BLaER1 (cell line): ENCODE measurements around the gene AKIRIN1.
"Not testable (repeated sequence)": the region's sequence is repeated elsewhere in the genome, so short reads cannot be mapped to it uniquely, and the experiment has no call there.

Source experiments
- H3K27ac ChIP-seq: shearing (Covaris generic); formaldehyde crosslinking; 2 replicates; pipeline ENCODE4 v1.8.1; 2022
- H3K27me3 ChIP-seq: shearing (Covaris generic); formaldehyde crosslinking; 2 replicates; pipeline ENCODE4 v1.8.1; 2022
- H3K36me3 ChIP-seq: shearing (Covaris generic); formaldehyde crosslinking; 2 replicates; pipeline ENCODE4 v1.8.1; 2022
- H3K4me1 ChIP-seq: shearing (Covaris generic); formaldehyde crosslinking; 2 replicates; pipeline ENCODE4 v1.8.1; 2022
- H3K4me2 ChIP-seq: shearing (Covaris generic); formaldehyde crosslinking; 2 replicates; pipeline ENCODE4 v1.8.1; 2022
- H3K4me3 ChIP-seq: shearing (Covaris generic); formaldehyde crosslinking; 2 replicates; pipeline ENCODE4 v1.8.1; 2022
- H3K9ac ChIP-seq: shearing (Covaris generic); formaldehyde crosslinking; 2 replicates; pipeline ENCODE4 v1.8.1; 2022
- H3K9me3 ChIP-seq: shearing (Covaris generic); formaldehyde crosslinking; 2 replicates; pipeline ENCODE4 v1.8.1; 2022
- H4K20me1 ChIP-seq: shearing (Covaris generic); formaldehyde crosslinking; 2 replicates; pipeline ENCODE4 v1.8.1; 2022
- Cebpa-rat ChIP-seq: shearing (Covaris generic); IDR thresholded peaks from 2 replicates; pipeline ENCODE4 v1.8.1; 2022

The AKIRIN1 gene

DNA sequence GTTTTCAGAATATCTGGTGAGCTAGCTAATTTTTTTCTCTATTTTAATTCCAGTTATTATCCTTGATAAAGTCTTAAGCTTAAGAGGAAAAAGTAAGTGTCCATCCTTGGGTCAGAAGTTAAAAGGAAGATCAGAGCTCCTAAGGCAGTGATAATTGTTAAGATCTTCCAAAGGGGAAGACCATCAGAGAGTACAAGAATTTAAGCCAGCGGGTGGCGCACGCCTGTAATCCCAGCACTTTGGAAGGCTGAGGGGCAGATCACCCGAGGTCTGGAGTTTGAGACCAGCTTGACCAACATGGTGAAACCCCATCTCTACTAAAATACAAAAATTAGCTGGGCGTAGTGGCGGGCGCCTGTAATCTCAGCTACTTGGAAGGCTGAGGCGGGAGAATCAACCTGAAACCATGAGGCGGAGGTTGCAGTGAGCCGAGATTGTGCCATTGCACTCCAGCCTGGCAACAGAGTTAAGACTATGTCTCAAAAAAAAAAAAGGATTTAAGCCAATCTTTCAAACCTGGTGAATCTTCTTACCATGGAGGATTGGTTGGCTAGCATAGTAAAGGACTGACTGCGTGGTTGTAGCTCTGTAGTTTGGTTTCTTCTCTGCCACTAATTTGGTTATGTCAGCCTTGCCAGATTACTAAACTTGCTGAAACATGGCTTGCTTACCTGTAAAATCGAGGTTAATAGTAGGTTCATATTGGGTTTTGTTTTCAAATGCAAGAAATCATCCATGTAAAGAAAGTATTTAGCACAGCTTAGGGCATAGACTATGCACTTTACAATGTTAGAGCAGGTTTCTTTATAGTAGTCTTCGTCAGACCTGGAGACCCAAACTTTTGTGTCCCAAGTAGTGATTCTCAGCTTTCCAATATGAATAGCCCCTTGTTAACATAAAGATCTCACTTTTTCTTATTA lies 15.9 kb downstream of the AKIRIN1 start:
- no peak for TF ChIP-seq Cebpa-rat
- Histone ChIP-seq H3K27ac (no peak overlapping the region), H3K4me1 (peaks cover 14% of the 10 kb centered on the region), H4K20me1 (peaks cover 24% of the 10 kb centered on the region), H3K36me3 (peaks cover 95% of the 10 kb centered on the region), H3K9ac (no peak overlapping the region), H3K9me3 (no peaks in the 10 kb centered on the region), H3K27me3 (no peaks in the 10 kb centered on the region), H3K4me2 (no peak overlapping the region), H3K4me3 (no peak overlapping the region)

DNA sequence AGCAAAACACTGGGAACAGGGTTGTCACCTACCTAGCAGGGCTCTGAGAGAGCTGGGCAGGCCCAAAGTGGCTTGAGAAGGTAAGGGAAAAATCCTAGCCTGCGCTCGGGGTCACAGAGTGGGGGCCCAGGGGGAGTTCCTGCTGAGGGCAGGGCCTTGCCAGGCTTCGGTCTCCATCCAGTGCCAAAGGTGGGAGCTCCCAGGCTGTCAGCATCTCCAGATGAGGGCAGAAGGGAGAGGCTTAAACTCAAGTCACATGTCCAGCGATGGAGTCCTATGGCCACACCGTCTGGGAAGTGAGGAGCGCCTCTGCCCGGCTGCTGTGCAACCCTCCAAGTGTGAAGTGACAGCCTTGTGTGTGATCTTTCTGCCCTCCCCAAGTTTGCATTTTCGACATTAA lies 23.9 kb downstream of the AKIRIN1 start:
- not testable (repeated sequence) for H4K20me1 ChIP-seq, H3K4me2 ChIP-seq, H3K9ac ChIP-seq, H3K4me3 ChIP-seq, H3K4me1 ChIP-seq, H3K9me3 ChIP-seq, H3K27me3 ChIP-seq, H3K27ac ChIP-seq
- peaks cover 40% of the 10 kb centered on the region for H3K36me3 ChIP-seq

DNA sequence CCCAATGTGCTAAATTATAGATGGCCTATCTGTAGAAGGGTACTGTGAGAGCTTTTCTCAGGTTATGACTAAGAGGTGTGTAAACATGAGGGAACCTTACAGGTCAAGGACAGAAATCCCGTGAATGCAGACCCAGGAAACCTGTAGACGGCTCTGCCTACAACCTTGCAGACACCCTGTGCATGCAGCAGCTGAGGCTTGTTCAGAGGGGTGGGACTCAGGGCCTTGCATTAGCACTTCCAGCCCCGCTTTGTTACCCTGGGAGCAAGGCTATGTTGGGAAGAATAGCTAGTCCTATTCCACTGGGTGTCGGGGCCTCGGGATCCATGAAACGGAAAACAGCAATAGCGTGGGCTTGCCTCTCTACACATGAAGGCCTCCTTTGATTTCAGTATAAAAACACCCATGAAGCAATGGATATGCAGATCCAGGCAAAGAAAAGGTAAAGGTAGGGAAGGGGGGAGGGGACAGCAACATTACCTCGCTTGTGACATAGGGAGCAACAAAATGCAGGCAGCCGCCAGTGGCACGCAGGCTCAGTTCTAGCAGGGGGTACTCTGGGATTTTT lies 25.6 kb downstream of the AKIRIN1 start:
- no peak overlapping the region for H3K9ac ChIP-seq
- no peak overlapping the region for H3K4me2 ChIP-seq
- no peak overlapping the region for H3K27ac ChIP-seq
- no peak overlapping the region for H3K4me3 ChIP-seq
- H3K27me3 ChIP-seq, result no peaks in the 10 kb centered on the region
- H3K4me1 ChIP-seq, result no peaks in the 10 kb centered on the region
- peaks cover 23% of the 10 kb centered on the region; the same call in 1 of the 2 replicates for H3K36me3 ChIP-seq
- H3K9me3 ChIP-seq, result no peaks in the 10 kb centered on the region
- TF ChIP-seq Cebpa-rat, result no peak
- no peaks in the 10 kb centered on the region for H4K20me1 ChIP-seq

DNA sequence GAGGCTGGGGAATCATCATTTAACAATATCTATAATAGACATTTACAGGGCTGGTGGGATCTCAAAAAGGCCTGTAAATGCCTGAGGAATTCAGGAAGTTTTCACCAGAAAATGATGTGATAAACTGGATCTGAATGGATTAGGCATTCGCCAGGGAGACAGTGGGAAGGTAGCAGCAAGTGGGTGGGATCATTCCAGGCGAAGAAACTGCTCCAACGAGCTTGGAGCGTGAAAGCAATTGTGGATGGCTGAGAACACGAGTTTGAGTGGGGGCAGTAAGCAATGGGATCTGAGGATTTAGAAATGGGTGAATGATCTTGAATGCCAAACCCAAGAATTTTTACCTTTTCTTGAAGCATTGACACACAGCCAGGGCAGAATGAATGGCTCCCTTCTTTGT lies 26.2 kb downstream of the AKIRIN1 start:
- Histone ChIP-seq H3K4me1 (no peaks in the 10 kb centered on the region), H3K9me3 (no peaks in the 10 kb centered on the region), H3K27me3 (no peaks in the 10 kb centered on the region), H3K4me2 (no peak overlapping the region), H4K20me1 (no peaks in the 10 kb centered on the region), H3K4me3 (no peak overlapping the region), H3K36me3 (peaks cover 17% of the 10 kb centered on the region; the same call in 1 of the 2 replicates), H3K9ac (no peak overlapping the region), H3K27ac (no peak overlapping the region)
- TF ChIP-seq Cebpa-rat, result no peak

DNA sequence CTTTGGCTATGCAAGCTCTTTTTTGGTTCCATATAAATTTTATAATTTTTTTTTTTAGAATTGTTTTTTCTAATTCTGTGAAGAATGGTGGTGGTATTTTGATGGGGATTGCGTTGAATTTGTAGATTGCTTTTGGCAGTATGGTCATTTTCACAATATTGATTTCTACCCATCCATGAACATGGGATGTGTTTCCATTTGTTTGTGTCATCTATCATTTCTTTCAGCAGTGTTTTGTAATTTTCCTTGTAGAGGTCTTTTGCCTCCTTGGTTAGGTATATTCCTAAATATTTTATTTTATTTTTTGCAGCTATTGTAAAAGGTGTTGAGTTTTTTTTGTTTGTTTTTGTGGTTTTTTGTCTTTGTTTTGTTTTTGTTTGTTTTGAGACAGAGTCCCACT lies 29.4 kb downstream of the AKIRIN1 start:
- not testable (repeated sequence) for H3K27me3 ChIP-seq, H3K36me3 ChIP-seq, H3K4me2 ChIP-seq, H4K20me1 ChIP-seq, H3K9me3 ChIP-seq, H3K27ac ChIP-seq, H3K9ac ChIP-seq, H3K4me3 ChIP-seq, H3K4me1 ChIP-seq

DNA sequence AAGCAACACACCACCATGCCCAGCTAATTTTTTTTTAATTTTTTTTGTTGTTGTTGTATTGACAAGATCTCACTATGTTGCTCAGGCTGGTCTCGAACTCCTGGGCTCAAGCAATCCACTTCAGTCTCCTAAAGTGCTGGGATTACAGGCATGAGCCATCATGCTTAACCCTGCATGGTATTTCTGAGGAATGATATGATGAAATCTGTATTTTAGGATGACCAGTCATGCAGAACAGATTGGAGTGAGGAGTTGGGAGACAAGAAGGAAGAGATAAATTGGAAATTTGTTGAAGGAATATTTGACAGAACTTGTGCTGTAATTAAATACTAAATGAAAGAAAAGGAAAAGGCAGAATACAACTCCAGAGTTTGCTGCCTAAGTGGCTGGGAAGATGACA lies 30.4 kb downstream of the AKIRIN1 start:
- Histone ChIP-seq H4K20me1 (no peaks in the 10 kb centered on the region), H3K4me3 (no peak overlapping the region), H3K9me3 (peaks cover 8% of the 10 kb centered on the region; the same call in 1 of the 2 replicates), H3K4me1 (peaks cover 7% of the 10 kb centered on the region), H3K36me3 (no peaks in the 10 kb centered on the region), H3K9ac (no peak overlapping the region), H3K27me3 (no peaks in the 10 kb centered on the region), H3K27ac (no peak overlapping the region), H3K4me2 (no peak overlapping the region)
- no peak for TF ChIP-seq Cebpa-rat

DNA sequence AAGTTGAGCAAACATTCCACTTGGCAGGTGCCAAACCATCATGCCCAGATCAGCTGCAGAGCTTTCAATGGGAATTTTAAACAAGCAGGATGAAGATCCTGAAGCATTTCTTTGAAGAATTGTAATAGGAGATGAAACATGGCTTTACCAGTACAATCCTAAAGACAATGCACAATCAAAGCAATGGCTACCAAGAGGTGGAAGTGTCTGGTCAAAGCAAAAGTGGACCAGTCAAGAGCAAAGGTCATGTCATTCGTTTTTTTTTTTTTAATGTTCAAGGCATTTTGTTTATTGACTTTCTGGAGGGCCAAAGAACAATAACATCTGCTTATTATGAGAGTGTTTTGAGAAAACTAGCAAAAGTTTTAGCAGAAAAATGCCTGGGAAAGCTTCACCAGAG lies 32.1 kb downstream of the AKIRIN1 start:
- H3K27me3 ChIP-seq, result no peaks in the 10 kb centered on the region
- H3K27ac ChIP-seq, result no peak overlapping the region
- H3K36me3 ChIP-seq, result no peaks in the 10 kb centered on the region
- no peak overlapping the region for H3K4me3 ChIP-seq
- no peak overlapping the region for H3K4me2 ChIP-seq
- H3K4me1 ChIP-seq, result peaks cover 15% of the 10 kb centered on the region
- no peak overlapping the region for H3K9ac ChIP-seq
- no peaks in the 10 kb centered on the region for H4K20me1 ChIP-seq
- peaks cover 8% of the 10 kb centered on the region; the same call in 1 of the 2 replicates for H3K9me3 ChIP-seq
- TF ChIP-seq Cebpa-rat, result no peak

DNA sequence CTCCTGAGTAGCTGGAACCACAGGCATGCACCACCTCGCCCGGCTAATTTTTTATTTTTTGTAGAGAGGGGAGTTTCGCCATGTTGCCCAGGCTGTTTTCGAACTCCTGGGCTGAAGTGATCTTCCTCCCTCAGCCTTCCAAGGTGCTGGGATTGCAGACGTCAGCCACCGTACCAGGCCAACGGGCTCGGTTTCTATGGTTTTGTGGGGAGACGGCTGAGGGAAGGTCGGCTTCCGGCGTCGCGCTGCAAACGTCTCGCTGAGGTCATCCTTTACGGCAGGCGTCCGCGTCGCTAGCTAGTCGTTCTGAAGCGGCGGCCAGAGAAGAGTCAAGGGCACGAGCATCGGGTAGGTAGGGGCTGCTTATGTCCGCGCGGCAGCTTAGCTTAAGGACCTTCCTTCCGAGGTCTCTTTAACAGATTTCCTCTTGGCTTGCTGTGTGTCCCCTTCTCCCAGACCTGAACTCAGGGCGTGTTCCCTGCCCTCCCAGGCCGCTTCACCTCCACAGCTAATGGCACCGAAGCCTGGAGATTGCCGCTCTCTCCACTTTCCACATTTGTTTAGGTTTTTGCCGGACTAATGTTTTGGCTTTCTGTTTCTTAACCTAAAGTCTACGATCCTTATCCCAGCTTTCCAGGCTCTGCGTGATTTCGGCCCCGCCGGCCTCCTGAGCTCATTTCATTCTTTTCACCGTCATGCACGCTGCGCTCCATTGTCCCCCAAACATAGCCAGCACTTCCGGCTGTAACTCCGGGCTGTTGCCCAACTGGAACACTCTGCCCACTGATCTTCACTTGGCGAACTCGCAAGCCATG lies 35.2 kb downstream of the AKIRIN1 start, which contains the start of gene NDUFS5:
Gene NDUFS5 (plus strand): TSS at position 300 of the 815 bp plus-strand sequence. CDS start 2,375 bp downstream, outside the sequence.
- peaks cover 8% of the 10 kb centered on the region; the same call in 1 of the 2 replicates for H3K9me3 ChIP-seq
- H3K9ac ChIP-seq, result peak within 1 kb of the TSS; percentile 93
- TF ChIP-seq Cebpa-rat, result peak; percentile 78
- peaks cover 28% of the 10 kb centered on the region for H3K36me3 ChIP-seq
- peaks cover 15% of the 10 kb centered on the region for H3K4me1 ChIP-seq
- H3K4me2 ChIP-seq, result peak within 1 kb of the TSS; percentile 79
- H3K4me3 ChIP-seq, result peak within 1 kb of the TSS; percentile 84
- H3K27me3 ChIP-seq, result no peaks in the 10 kb centered on the region
- H4K20me1 ChIP-seq, result peaks cover 7% of the 10 kb centered on the region
- peak within 1 kb of the TSS; percentile 92 for H3K27ac ChIP-seq

DNA sequence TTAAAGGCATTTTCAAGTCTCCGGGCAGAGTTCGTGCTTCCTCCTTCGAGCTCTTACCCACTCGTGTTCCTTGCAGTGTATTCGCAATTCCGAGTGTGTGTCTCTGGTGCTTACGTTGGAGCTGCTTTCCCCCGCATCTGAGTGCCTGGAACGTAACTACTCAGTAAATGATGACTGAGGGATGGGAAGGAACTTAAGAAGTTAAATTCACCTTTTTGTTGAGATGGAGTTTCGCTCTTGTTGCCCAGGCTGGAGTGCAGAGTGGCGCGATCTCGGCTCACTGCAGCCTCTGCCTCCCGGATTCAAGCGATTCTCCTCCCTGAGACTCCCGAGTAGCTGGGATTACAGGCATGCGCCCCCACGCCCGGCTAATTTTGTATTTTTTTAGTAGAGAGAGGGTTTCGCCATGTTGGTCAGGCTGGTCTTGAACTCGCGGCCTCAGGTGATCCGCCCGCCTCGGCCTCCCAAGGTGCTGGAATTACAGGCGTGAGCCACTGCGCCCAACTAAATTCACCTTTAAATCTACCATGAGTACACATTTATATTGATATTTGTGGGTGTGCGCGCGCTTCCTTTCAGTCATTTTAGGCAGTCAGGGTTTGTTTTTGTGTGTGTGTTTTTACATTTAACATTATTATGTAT lies 35.9 kb downstream of the AKIRIN1 start:
- peak overlapping the region; percentile 92 for H3K27ac ChIP-seq
- peaks cover 15% of the 10 kb centered on the region for H4K20me1 ChIP-seq
- no peaks in the 10 kb centered on the region for H3K27me3 ChIP-seq
- TF ChIP-seq Cebpa-rat, result no peak
- peak overlapping the region; percentile 93 for H3K9ac ChIP-seq
- H3K9me3 ChIP-seq, result peaks cover 8% of the 10 kb centered on the region; the same call in 1 of the 2 replicates
- peak overlapping the region; percentile 84 for H3K4me3 ChIP-seq
- H3K4me1 ChIP-seq, result peaks cover 15% of the 10 kb centered on the region
- peaks cover 35% of the 10 kb centered on the region for H3K36me3 ChIP-seq
- H3K4me2 ChIP-seq, result peak overlapping the region; percentile 79
